Measurements from ENCODE around the gene ZNF652.

Gene ZNF652

GRCh38 chr17:49403514-49404289, 41.7 kb upstream of the ZNF652 start:
- no peak for ATAC-seq
- TF ChIP-seq OSR1 (CRISPR knock-in tag; IDR thresholded peaks at IDR 0.05) = no peak

GRCh38 chr17:49402706-49403105, 40.7 kb upstream of the ZNF652 start:
- TF ChIP-seq CSDC2 (CRISPR knock-in tag; IDR thresholded peaks at IDR 0.05) (no peak), OSR1 (CRISPR knock-in tag; IDR thresholded peaks at IDR 0.05) (no peak)
- ATAC-seq = no peak

GRCh38 chr17:49401971-49402611, 40.0 kb upstream of the ZNF652 start:
- ATAC-seq = no peak

GRCh38 chr17:49399995-49400394, 37.9 kb upstream of the ZNF652 start:
- no peak for TF ChIP-seq OSR1 (CRISPR knock-in tag; IDR thresholded peaks at IDR 0.05)
- no peak for TF ChIP-seq RARB (CRISPR knock-in tag; IDR thresholded peaks at IDR 0.05)
- TF ChIP-seq ZNF70 (CRISPR knock-in tag; IDR thresholded peaks at IDR 0.05) = no peak
- no peak for TF ChIP-seq TSHZ2 (CRISPR knock-in tag; IDR thresholded peaks at IDR 0.05)
- no peak for TF ChIP-seq ZFP30 (CRISPR knock-in tag; IDR thresholded peaks at IDR 0.05)
- no peak for TF ChIP-seq ZNF8 (CRISPR knock-in tag; IDR thresholded peaks at IDR 0.05)
- TF ChIP-seq PATZ1 (CRISPR knock-in tag; IDR thresholded peaks at IDR 0.05; ENCODE audit: borderline replicate concordance) = no peak
- TF ChIP-seq ZFP3 (CRISPR knock-in tag; IDR thresholded peaks at IDR 0.05) = no peak

More at GRCh38 chr17:49401971-49402611, 40.0 kb upstream of the ZNF652 start:
- no peak for TF ChIP-seq GLIS3 (CRISPR knock-in tag; IDR thresholded peaks at IDR 0.05)
- no peak for TF ChIP-seq ESRRG (CRISPR knock-in tag; IDR thresholded peaks at IDR 0.05)
- TF ChIP-seq SNAI2 (CRISPR knock-in tag; IDR thresholded peaks at IDR 0.05) = no peak
- TF ChIP-seq CSDC2 (CRISPR knock-in tag; IDR thresholded peaks at IDR 0.05) = no peak
- TF ChIP-seq BACH2 (CRISPR knock-in tag; IDR thresholded peaks at IDR 0.05; ENCODE audit: borderline replicate concordance) = no peak

GRCh38 chr17:49397586-49397985, 35.5 kb upstream of the ZNF652 start:
- TF ChIP-seq OSR1 (CRISPR knock-in tag; IDR thresholded peaks at IDR 0.05) (no peak), TCF4 (CRISPR knock-in tag; IDR thresholded peaks at IDR 0.05; ENCODE audit: borderline replicate concordance) (no peak), ARNTL (CRISPR knock-in tag; IDR thresholded peaks at IDR 0.05; ENCODE audit: borderline replicate concordance, low read depth) (no peak), ZFP3 (CRISPR knock-in tag; IDR thresholded peaks at IDR 0.05) (no peak), CREB5 (CRISPR knock-in tag; IDR thresholded peaks at IDR 0.05; ENCODE audit: low read depth) (no peak), ISL1 (CRISPR knock-in tag; IDR thresholded peaks at IDR 0.05) (no peak), ZFP30 (CRISPR knock-in tag; IDR thresholded peaks at IDR 0.05) (no peak), PPARA (CRISPR knock-in tag; IDR thresholded peaks at IDR 0.05; ENCODE audit: borderline replicate concordance) (no peak), ZC3H10 (CRISPR knock-in tag; IDR thresholded peaks at IDR 0.05) (no peak), RARB (CRISPR knock-in tag; IDR thresholded peaks at IDR 0.05) (no peak), TSHZ2 (CRISPR knock-in tag; IDR thresholded peaks at IDR 0.05) (no peak), ZNF8 (CRISPR knock-in tag; IDR thresholded peaks at IDR 0.05) (no peak), POU6F1 (CRISPR knock-in tag; IDR thresholded peaks at IDR 0.05; ENCODE audit: borderline replicate concordance, low read depth) (no peak)
- ATAC-seq = no peak

More at GRCh38 chr17:49399995-49400394, 37.9 kb upstream of the ZNF652 start:
- ATAC-seq = no peak
